ENCODE measurements around the gene COPRS.
"Not testable (repeated sequence)": the region's sequence is repeated elsewhere in the genome, so short reads cannot be mapped to it uniquely, and the experiment has no call there.

The COPRS gene

GRCh38 chr17:31843070-31843745, 15.8 kb downstream of the COPRS start:
- DNase-seq: no peak

GRCh38 chr17:31842195-31843069, 16.6 kb downstream of the COPRS start:
- peak; percentile 58 for DNase-seq

GRCh38 chr17:31841850-31842194, 17.2 kb downstream of the COPRS start:
- DNase-seq: no peak

GRCh38 chr17:31838636-31839225, 20.3 kb downstream of the COPRS start:
- DNase-seq: no peak

- no peak for DNase-seq
These were observed 23.1 kb downstream of the COPRS start for GRCh38 chr17:31835984-31836383.

- no peak for DNase-seq
These were observed 24.6 kb downstream of the COPRS start for GRCh38 chr17:31834448-31834847.

GRCh38 chr17:31832746-31833145, 26.3 kb downstream of the COPRS start:
- no peak for DNase-seq

GRCh38 chr17:31830971-31831858, 27.8 kb downstream of the COPRS start:
- DNase-seq: no peak

- DNase-seq: no peak
These were observed 29.4 kb downstream of the COPRS start for GRCh38 chr17:31829649-31830048.

- DNase-seq: not testable (repeated sequence)
These were observed 30.1 kb downstream of the COPRS start for GRCh38 chr17:31828955-31829354.

- no peak for DNase-seq
These were observed 32.9 kb downstream of the COPRS start for GRCh38 chr17:31825961-31826691.

- no peak for DNase-seq
These were observed 34.2 kb downstream of the COPRS start for GRCh38 chr17:31824766-31825360.

GRCh38 chr17:31823014-31823413, 36.0 kb downstream of the COPRS start:
- DNase-seq: no peak

GRCh38 chr17:31820691-31821435, 38.2 kb downstream of the COPRS start:
- DNase-seq: no peak

- DNase-seq: no peak
These were observed 39.5 kb downstream of the COPRS start for GRCh38 chr17:31819578-31819977.

- DNase-seq: not testable (repeated sequence)
These were observed 40.2 kb downstream of the COPRS start for GRCh38 chr17:31818863-31819262.

- DNase-seq: no peak
These were observed 43.8 kb downstream of the COPRS start for GRCh38 chr17:31815212-31815730.

- DNase-seq: no peak
These were observed 47.9 kb downstream of the COPRS start for GRCh38 chr17:31811101-31811500.

GRCh38 chr17:31809876-31810275, 49.2 kb downstream of the COPRS start:
- DNase-seq: not testable (repeated sequence)

GRCh38 chr17:31808521-31809050, 50.5 kb downstream of the COPRS start:
- DNase-seq: no peak
